ENCODE data around the gene USP16.
"Not testable (repeated sequence)": the region's sequence is repeated elsewhere in the genome, so short reads cannot be mapped to it uniquely, and the experiment has no call there.

USP16 gene

DNA sequence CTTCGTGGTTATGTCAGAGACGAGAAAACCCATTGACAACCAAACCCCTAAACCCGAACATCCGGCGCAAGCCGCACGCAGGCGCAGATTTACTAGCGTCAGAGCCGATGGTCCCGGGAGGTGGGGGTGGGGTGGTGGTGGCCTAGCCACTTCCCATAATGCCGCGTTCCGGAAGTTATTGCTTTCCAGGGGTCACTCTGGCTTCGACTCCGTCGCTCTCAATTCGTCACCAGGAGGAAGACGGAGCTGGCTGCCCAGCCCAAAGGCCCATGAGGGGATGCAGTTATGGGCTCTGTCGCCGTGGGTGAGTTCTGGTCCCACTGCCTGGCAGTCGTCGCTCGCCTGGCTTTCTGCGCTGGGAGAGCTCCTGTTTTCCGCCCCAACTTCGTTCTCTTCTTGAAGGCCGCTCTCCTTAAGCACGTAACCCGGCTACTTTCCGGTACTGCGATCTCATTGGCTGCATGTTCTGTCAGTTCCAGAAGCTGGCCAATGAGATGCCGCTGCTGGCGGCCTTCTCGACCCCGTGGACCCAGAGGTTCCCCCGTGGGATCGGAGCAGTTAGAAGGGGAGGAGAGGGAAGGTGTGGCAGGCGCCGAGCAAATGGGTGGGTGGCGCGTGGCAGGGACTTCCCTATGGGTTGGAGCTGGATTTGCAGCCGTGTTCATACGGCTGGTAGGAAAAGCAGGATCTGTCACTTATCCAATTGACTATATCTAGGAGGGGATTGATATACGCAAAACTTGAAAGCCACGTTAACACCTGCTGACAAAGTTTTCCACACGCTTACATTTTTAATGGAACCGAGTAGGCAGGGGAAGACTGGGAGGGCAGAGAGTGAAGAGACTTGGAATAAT, at the start of gene USP16:
TSS of gene USP16 (plus strand) at position 195 of the 854 bp plus-strand sequence. CDS start 3,246 bp downstream, outside the sequence.
- peak; percentile 91 to 96 for DNase-seq

- DNase-seq: no peak
Measured at GRCh38 chr21:28975397-28975796, 49.1 kb upstream of the USP16 start.

DNA sequence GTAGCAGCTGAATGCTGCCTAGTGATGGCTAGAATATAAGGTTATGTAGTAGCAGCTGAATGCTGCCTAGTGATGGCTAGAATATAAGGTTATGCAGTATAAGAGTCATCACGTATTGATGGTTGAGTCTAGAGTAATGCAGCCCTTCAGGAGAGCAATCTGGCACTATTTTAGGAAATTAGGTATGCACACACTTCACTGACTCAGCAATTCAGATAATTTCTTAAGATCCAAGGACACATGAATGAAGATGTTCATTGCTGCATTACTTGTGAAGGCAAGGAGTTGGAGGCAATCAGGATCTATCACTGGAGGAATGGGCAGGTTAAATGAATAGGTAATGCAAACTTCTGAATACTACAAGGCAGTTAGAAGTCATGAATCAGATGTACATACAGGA, 45.4 kb upstream of the USP16 start:
- DNase-seq: no peak

DNA sequence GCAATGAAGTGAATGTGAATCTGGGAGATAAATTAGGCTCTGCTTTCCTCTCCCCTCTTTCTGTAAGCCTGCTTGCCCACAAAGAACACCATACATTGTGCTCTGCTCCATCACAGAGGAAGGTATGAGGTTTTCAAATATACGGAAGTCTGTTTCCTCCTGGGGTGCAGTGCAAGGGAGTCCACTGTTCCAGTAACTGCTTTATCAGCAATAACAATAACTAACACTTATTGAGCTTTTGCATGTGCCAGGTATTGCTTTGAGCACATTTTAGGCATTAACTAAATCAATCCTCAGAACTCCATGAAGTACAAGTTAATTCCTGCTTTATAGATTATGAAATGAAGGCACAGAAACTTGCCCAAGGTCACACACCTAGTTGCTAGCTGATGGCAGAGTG, 41.8 kb upstream of the USP16 start:
- no peak for DNase-seq

GRCh38 chr21:28986677-28987076, 37.8 kb upstream of the USP16 start:
- no peak for DNase-seq

DNA sequence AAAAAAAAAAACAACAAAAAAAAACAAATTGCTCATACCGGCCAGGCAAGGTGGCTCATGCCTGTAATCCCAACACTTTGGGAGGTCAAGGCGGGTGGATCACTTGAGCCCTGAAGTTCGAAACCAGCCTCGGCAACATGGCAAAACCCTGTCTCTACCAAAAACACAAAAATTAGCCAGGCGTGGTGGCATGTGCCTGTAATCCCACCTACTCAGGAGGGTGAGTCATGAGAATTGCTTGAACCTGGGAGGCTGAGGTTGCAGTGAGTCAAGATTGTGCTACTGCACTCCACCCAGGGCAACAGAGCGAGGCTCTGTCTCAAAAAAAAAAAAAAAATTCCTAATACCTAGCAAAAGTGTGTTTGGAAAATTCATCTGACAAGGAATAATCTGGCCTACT, 36.3 kb upstream of the USP16 start:
- not testable (repeated sequence) for DNase-seq

DNA sequence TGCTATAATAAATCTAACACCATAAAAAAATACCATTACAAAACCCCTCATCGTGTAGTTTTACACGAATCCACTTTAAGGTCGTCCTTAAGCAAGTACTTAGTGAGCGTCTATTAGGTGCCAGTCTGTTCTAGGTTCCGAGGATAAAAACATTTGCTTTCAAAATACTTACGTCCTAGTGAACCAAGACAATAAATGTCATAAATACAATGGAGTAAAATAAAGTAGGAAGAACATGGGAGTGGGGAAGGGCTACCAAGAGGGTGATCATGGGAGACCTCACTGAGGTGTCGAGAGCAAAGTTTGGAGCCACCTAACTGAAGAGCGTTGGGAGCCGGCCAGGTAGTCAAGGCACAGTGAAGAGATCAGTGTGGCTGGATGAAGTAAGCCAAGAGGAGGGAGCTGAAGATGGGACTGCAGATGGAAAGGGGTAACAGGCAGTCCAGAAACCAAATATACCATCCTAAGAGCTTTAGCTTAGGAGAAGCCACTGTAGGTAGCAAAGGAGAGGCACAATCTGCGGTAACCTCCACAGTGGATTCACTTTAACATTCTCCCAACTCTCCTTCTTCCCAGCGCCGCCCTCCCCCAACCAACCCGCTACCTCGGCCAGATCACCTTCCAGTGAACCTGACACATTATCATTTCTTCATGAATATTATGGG, 32.5 kb upstream of the USP16 start:
- DNase-seq: no peak

DNA sequence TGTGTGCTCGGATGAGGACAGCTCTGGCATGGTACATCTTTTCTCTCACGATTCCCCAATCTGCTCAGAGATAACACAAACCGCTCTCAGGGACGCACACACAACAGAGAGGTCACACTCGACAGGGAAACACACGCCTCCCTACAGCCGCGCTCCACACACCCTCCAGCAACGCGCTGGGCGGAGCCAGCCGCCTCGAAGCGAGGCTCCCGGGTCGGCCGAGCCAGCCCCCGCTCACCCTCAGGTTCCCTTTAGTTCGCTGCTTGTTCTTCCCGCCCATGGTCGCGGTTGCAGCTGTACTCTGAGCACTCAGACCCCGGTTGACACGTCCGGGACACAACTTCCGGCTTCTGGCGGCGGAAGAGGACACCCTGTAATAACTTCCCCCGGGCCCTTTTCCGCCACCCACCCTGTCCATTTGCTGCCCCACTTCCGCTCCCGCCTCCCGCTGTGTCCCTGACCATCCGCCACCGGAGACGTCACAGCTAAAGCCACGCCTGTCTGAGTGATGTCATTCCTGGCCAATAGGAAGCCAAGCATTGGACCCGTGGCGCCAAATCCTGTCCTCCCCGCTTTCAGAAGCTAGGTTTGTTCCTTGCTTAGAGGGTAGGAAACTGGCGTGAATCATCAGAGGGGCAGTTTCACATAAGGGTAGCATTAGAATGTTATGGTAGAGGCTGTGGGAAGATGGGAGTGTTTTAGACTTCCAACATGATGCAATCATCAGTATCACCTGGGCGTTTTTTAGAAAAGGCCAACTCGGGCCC, 31.8 kb upstream of the USP16 start, which contains the start of gene LTN1:
TSS of gene LTN1 (minus strand) at position 352 of the 767 bp plus-strand sequence. CDS start at position 280, 72 bp downstream.
- peak; percentile 90 to 96 for DNase-seq

GRCh38 chr21:28993293-28993629, 31.2 kb upstream of the USP16 start:
- DNase-seq: no peak

- peak; percentile 85 to 89 for DNase-seq
Measured at GRCh38 chr21:29002442-29003144, 21.9 kb upstream of the USP16 start.

DNA sequence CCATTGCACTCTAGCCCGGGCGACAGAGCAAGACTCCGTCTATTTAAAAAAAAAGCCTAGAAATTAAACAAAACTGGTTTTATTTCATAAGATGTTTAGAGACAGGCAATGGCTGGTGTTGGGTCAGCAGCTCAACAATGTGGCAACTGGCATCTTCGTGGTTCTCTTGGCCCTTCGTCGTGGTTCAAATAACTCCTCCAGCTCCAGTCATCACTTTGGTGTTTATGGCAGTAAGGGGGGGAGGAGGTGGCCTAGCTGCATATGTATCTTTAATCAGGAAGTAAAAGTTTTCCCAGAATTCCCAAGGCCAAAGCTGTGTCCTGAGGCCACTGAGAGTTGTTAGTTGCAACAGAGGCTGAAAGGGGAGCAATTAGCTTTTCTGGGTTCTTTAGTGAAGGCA, 18.8 kb upstream of the USP16 start:
- DNase-seq: no peak

GRCh38 chr21:29007135-29007534, 17.3 kb upstream of the USP16 start:
- DNase-seq: no peak

DNA sequence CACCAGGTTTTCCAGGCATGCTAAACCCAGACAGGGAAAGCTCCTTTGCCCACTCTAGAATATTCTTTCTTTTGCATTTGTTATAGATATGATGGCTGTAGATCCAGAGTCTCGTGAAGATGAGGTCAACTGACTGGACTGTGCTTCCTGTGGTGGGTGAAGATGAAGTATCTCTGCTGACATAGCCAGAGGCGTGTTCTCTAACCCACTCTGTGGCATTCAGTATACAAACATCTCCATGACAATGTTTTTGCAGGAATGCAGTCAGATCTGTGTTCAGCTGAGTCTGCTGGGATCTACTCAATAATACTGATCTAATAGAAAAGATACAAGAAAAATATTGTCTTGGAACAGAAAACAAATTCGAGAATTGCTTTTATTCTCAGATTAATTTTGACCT, 16.7 kb upstream of the USP16 start:
- DNase-seq: no peak

- DNase-seq: no peak
Measured at GRCh38 chr21:29008367-29008766, 16.1 kb upstream of the USP16 start.

DNA sequence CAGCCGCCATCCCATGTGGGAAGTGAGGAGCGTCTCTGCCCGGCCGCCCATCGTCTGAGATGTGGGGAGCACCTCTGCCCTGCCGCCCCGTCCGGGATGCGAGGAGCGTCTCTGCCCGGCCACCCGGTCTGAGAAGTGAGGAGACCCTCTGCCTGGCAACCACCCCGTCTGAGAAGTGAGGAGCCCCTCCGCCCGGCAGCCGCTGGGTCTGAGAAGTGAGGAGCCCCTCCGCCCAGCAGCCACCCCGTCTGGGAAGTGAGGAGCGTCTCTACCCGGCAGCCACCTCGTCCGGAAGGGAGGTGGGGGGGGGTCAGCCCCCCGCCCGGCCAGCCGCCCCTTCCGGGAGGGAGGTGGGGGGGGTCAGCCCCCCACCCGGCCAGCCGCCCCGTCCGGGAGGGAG, 13.2 kb upstream of the USP16 start:
- not testable (repeated sequence) for DNase-seq

GRCh38 chr21:29017639-29018237, 6.7 kb upstream of the USP16 start:
- DNase-seq: no peak

- no peak for DNase-seq
Measured at GRCh38 chr21:29018540-29018939, 5.9 kb upstream of the USP16 start.

- DNase-seq: peak in 1 of 2 experiments; percentile 5
Measured at GRCh38 chr21:29022166-29022565, 2.3 kb upstream of the USP16 start.

GRCh38 chr21:29025328-29025713, 853 bp downstream of the USP16 start:
- no peak for DNase-seq

GRCh38 chr21:29029524-29029923, 5.1 kb downstream of the USP16 start:
- no peak for DNase-seq

DNA sequence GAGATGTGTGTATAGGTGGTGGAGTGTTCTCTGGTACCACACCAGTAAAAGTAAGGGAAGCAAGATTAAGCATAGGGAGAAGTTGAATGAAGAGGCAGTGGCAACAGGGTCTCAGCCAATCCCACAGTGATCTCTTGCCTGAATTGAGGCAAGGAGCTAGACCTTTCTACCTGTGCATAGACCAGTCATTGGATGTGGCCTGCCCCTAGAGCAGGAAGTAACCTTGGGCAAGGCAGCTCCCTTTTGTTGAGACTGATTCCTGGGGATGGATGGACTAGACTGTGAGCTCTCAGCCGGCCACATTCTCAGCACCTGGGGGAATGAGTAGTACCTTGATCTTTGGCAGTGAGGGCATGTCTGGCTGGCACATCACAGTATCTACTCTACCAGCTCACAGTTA, 6.4 kb downstream of the USP16 start:
- no peak for DNase-seq

DNA sequence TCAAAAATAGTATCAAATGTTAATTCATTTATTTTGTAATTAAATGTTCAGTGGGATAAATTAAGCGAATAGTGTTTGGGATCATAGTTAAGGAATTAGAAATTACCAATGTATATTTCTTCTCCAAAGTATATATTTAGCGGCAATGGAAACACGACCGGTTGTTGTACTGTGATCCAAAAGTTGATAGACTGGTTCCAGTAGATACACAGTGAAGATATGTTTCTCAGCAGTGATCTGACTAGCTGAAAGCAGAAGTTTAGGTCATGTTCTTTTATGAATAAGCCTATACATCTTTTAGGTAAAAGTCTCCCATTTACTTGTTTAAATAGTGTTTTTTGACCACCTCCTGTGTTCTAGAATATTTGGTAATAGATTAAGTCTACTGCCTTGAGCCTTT, 8.8 kb downstream of the USP16 start:
- DNase-seq: no peak

DNA sequence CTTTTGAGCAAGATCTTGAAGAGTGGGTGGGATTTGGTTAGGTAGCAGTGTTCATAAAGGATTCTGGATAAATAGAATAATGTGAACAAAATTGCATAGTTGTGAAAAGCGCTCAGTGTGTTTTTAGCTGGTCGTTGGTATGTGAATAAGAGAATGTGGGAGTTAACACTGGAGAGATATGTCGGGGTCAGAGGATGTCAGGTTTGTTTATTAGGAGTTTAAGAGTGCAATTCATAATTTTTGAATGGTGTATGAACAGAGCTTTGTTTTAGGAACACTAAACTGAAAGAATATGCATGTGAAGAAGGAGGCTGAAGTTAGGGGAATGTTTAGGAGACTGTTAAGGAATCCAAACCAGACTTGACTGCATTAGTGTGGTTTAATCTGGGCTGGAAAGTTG, 9.4 kb downstream of the USP16 start:
- DNase-seq: no peak

All from SW 1271 (cell line).